Naive thymus-derived CD8-positive, alpha-beta T cell (primary cell): ENCODE results near the gene CALU. TPM values are rescaled to one million over a fixed set of nuclear protein-coding genes. Genes with fewer than 3 reads are reported as not detected.
A peak's percentile ranks its signal among the peaks of the same experiment; 100 is the strongest.

ENCODE experiments used
- ATAC-seq, 2 donors: fragments of 150-1000 bp; cut with Tn5 transposase in 1 of 2; sonication (Bioruptor Pico), chemical (Tn5 transposase) in 1 of 2; 1 replicate in 1 of 2; 2 replicates in 1 of 2; pipeline ENCODE4 v1.10.0; 2021; ENCODE audit warnings: mild to moderate bottlenecking in 2 of 2, moderate library complexity in 2 of 2
- POLR2A ChIA-PET: fragments of 350-600 bp; sonication (Branson Sonifier 250); formaldehyde crosslinking; loops from one replicate; lab custom pipeline; 2021; ENCODE audit warnings: antibody characterized with exemption; lab: Charles Lee
- DNase-seq, 10 donors: peaks; one replicate each; pipeline versions ENCODE4 v3.0.0 to v3.0.0-alpha.2; 2020 to 2022
- H3K27ac Mint-ChIP-seq, 10 donors: one replicate each; pipeline ENCODE4 v1.8.0; 2020 to 2022; ENCODE audit warnings: mild to moderate bottlenecking in 10 of 10, mixed read lengths in 10 of 10, moderate library complexity in 4 of 10, inconsistent platforms in 1 of 10
- H3K27me3 Mint-ChIP-seq, 5 donors: one replicate each; pipeline ENCODE4 v1.8.0; 2021 to 2022; ENCODE audit warnings: mixed read lengths in 5 of 5
- H3K36me3 Mint-ChIP-seq, 3 donors: one replicate each; pipeline ENCODE4 v1.8.0; 2020 to 2022; ENCODE audit warnings: mixed read lengths in 3 of 3, mild to moderate bottlenecking in 2 of 3, inconsistent platforms in 1 of 3
- H3K4me1 Mint-ChIP-seq, 4 donors: one replicate each; pipeline ENCODE4 v1.8.0; 2021 to 2022; ENCODE audit warnings: mixed read lengths in 4 of 4
- H3K4me3 Mint-ChIP-seq, 10 donors: one replicate each; pipeline ENCODE4 v1.8.0; 2020 to 2022; ENCODE audit warnings: mild to moderate bottlenecking in 10 of 10, mixed read lengths in 10 of 10, moderate library complexity in 6 of 10, inconsistent platforms in 1 of 10
- H3K9me3 Mint-ChIP-seq, 9 donors: one replicate each; pipeline ENCODE4 v1.8.0; 2020 to 2022; ENCODE audit warnings: mixed read lengths in 9 of 9, mild to moderate bottlenecking in 3 of 9, inconsistent platforms in 1 of 9, moderate library complexity in 1 of 9
- polyA plus RNA-seq, 3 donors: library from polyadenylated mRNA; unstranded; fragments of 300-500 nt; fragmentation: Illumina TruSeq; gene quantifications; one replicate each; pipeline ENCODE4 v1.2.3, GENCODE V29; 2021
- total RNA-seq, 8 experiments: library from RNA in 2 of 8; stranded (reverse) in 2 of 8; gene quantifications; one replicate each; pipeline ENCODE4 v1.2.3 and lab custom pipeline; 2021 to 2026

CALU gene
- total and polyA plus RNA-seq, 5 experiments from 2014 or later: 13.6 to 21.5 (median 17.0) TPM

GRCh38 chr7:128707752-128708151 lies 31.4 kb upstream of the CALU start:
- ATAC-seq: no peak
- Mint-ChIP-seq H3K27ac (peak overlapping the region in 1 of 10 donors; percentile 25), H3K4me1 (peaks cover 0 to 4% (median 0%) of the 10 kb centered on the region in 4 donors), H3K27me3 (peaks cover 0 to 13% (median 4%) of the 10 kb centered on the region in 5 donors), H3K9me3 (no peaks in the 10 kb centered on the region), H3K36me3 (no peaks in the 10 kb centered on the region), H3K4me3 (no peak overlapping the region)
- POLR2A ChIA-PET: no interaction called here
- no peak for DNase-seq

GRCh38 chr7:128708235-128708634 lies 30.9 kb upstream of the CALU start:
- no peak overlapping the region for H3K4me3 Mint-ChIP-seq
- no peak for DNase-seq
- no peak for ATAC-seq
- H3K27ac Mint-ChIP-seq: no peak overlapping the region
- H3K9me3 Mint-ChIP-seq: no peaks in the 10 kb centered on the region
- peaks cover 0 to 3% (median 0%) of the 10 kb centered on the region in 3 donors for H3K36me3 Mint-ChIP-seq
- peaks cover 0 to 4% (median 0%) of the 10 kb centered on the region in 4 donors for H3K4me1 Mint-ChIP-seq
- H3K27me3 Mint-ChIP-seq: peaks cover 0 to 13% (median 5%) of the 10 kb centered on the region in 5 donors
- POLR2A ChIA-PET: no interaction called here

GRCh38 chr7:128708824-128709223 lies 30.3 kb upstream of the CALU start:
- no peak for DNase-seq
- peaks cover 0 to 10% (median 5%) of the 10 kb centered on the region in 5 donors for H3K27me3 Mint-ChIP-seq
- no peak overlapping the region for H3K27ac Mint-ChIP-seq
- POLR2A ChIA-PET: no interaction called here
- H3K9me3 Mint-ChIP-seq: no peaks in the 10 kb centered on the region
- peaks cover 0 to 3% (median 0%) of the 10 kb centered on the region in 3 donors for H3K36me3 Mint-ChIP-seq
- H3K4me1 Mint-ChIP-seq: no peaks in the 10 kb centered on the region
- ATAC-seq: no peak
- H3K4me3 Mint-ChIP-seq: no peak overlapping the region

GRCh38 chr7:128710481-128710880 lies 28.7 kb upstream of the CALU start:
- no peak for ATAC-seq
- peak overlapping the region in 1 of 10 donors; percentile 18 for H3K27ac Mint-ChIP-seq
- peaks cover 6 to 20% (median 7%) of the 10 kb centered on the region in 5 donors for H3K27me3 Mint-ChIP-seq

GRCh38 chr7:128713794-128714193 lies 25.4 kb upstream of the CALU start:
- POLR2A ChIA-PET: no interaction called here
- peaks cover 6 to 28% (median 16%) of the 10 kb centered on the region in 5 donors for H3K27me3 Mint-ChIP-seq
- no peak overlapping the region for H3K27ac Mint-ChIP-seq
- H3K36me3 Mint-ChIP-seq: peaks cover 0 to 3% (median 0%) of the 10 kb centered on the region in 3 donors
- ATAC-seq: no peak
- H3K4me3 Mint-ChIP-seq: no peak overlapping the region
- no peak for DNase-seq
- peaks cover 0 to 2% (median 0%) of the 10 kb centered on the region in 9 donors for H3K9me3 Mint-ChIP-seq
- peaks cover 0 to 1% (median 0%) of the 10 kb centered on the region in 4 donors for H3K4me1 Mint-ChIP-seq

More at GRCh38 chr7:128710481-128710880, 28.7 kb upstream of the CALU start:
- POLR2A ChIA-PET: no interaction called here
- Mint-ChIP-seq H3K4me1 (no peaks in the 10 kb centered on the region), H3K9me3 (peaks cover 0 to 2% (median 0%) of the 10 kb centered on the region in 9 donors), H3K36me3 (peaks cover 0 to 3% (median 0%) of the 10 kb centered on the region in 3 donors), H3K4me3 (no peak overlapping the region)
- no peak for DNase-seq

GRCh38 chr7:128714701-128715495 lies 24.3 kb upstream of the CALU start:
- POLR2A ChIA-PET: interaction anchor here (0.5 kb wide), 1 partner anchor 101 kb away, joined by 3 read pairs; no protein-coding TSS in a partner anchor
- peaks cover 0 to 2% (median 0%) of the 10 kb centered on the region in 9 donors for H3K9me3 Mint-ChIP-seq
- no peak for DNase-seq
- H3K27me3 Mint-ChIP-seq: peaks cover 3 to 28% (median 16%) of the 10 kb centered on the region in 5 donors
- peaks cover 0 to 1% (median 0%) of the 10 kb centered on the region in 4 donors for H3K4me1 Mint-ChIP-seq
- H3K36me3 Mint-ChIP-seq: peaks cover 0 to 3% (median 0%) of the 10 kb centered on the region in 3 donors
- ATAC-seq: no peak
- no peak overlapping the region for H3K27ac Mint-ChIP-seq
- no peak overlapping the region for H3K4me3 Mint-ChIP-seq

GRCh38 chr7:128718967-128719642 lies 20.1 kb upstream of the CALU start:
- peaks cover 0 to 1% (median 0%) of the 10 kb centered on the region in 4 donors for H3K4me1 Mint-ChIP-seq
- no peak for ATAC-seq
- no peak overlapping the region for H3K4me3 Mint-ChIP-seq
- peaks cover 0 to under 1% (median 0%) of the 10 kb centered on the region in 9 donors for H3K9me3 Mint-ChIP-seq
- no peak overlapping the region for H3K27ac Mint-ChIP-seq
- POLR2A ChIA-PET: no interaction called here
- no peak for DNase-seq
- peaks cover 5 to 28% (median 11%) of the 10 kb centered on the region in 5 donors for H3K27me3 Mint-ChIP-seq
- no peaks in the 10 kb centered on the region for H3K36me3 Mint-ChIP-seq

GRCh38 chr7:128721376-128721775 lies 17.8 kb upstream of the CALU start:
- no peaks in the 10 kb centered on the region for H3K4me1 Mint-ChIP-seq
- H3K9me3 Mint-ChIP-seq: no peaks in the 10 kb centered on the region
- no peak for DNase-seq
- peaks cover 6 to 29% (median 9%) of the 10 kb centered on the region in 5 donors for H3K27me3 Mint-ChIP-seq
- H3K36me3 Mint-ChIP-seq: no peaks in the 10 kb centered on the region
- no peak overlapping the region for H3K27ac Mint-ChIP-seq
- POLR2A ChIA-PET: no interaction called here
- no peak for ATAC-seq
- no peak overlapping the region for H3K4me3 Mint-ChIP-seq

- Mint-ChIP-seq H3K27ac (no peak overlapping the region), H3K9me3 (no peaks in the 10 kb centered on the region), H3K4me1 (no peaks in the 10 kb centered on the region), H3K36me3 (no peaks in the 10 kb centered on the region), H3K27me3 (peaks cover 9 to 36% (median 17%) of the 10 kb centered on the region in 5 donors), H3K4me3 (no peak overlapping the region)
- POLR2A ChIA-PET: no interaction called here
- no peak for ATAC-seq
- DNase-seq: no peak
Measured at GRCh38 chr7:128724743-128725142, 14.4 kb upstream of the CALU start.

- Mint-ChIP-seq H3K4me3 (no peak overlapping the region), H3K27me3 (peaks cover 9 to 36% (median 17%) of the 10 kb centered on the region in 5 donors), H3K9me3 (no peaks in the 10 kb centered on the region), H3K27ac (no peak overlapping the region), H3K4me1 (no peaks in the 10 kb centered on the region), H3K36me3 (no peaks in the 10 kb centered on the region)
- POLR2A ChIA-PET: no interaction called here
- no peak for DNase-seq
- ATAC-seq: no peak
Measured at GRCh38 chr7:128725531-128725930, 13.6 kb upstream of the CALU start.

GRCh38 chr7:128726059-128726736 lies 13.0 kb upstream of the CALU start:
- Mint-ChIP-seq H3K27me3 (peaks cover 12 to 41% (median 19%) of the 10 kb centered on the region in 5 donors), H3K4me1 (no peaks in the 10 kb centered on the region), H3K36me3 (no peaks in the 10 kb centered on the region), H3K4me3 (no peak overlapping the region), H3K9me3 (no peaks in the 10 kb centered on the region), H3K27ac (peak overlapping the region in 1 of 10 donors; percentile 9)
- DNase-seq (no peak), ATAC-seq (no peak)
- POLR2A ChIA-PET: no interaction called here

GRCh38 chr7:128726737-128727072 lies 12.5 kb upstream of the CALU start:
- POLR2A ChIA-PET: no interaction called here
- no peak for DNase-seq
- Mint-ChIP-seq H3K9me3 (no peaks in the 10 kb centered on the region), H3K36me3 (no peaks in the 10 kb centered on the region), H3K27ac (no peak overlapping the region), H3K4me3 (no peak overlapping the region), H3K4me1 (no peaks in the 10 kb centered on the region), H3K27me3 (peaks cover 15 to 45% (median 21%) of the 10 kb centered on the region in 5 donors)
- no peak for ATAC-seq
